HL-60 (cell line): Measurements from ENCODE around the gene ANKRD11.

Source experiments
- CTCF ChIP-seq: IDR thresholded peaks from one replicate; pipeline ENCODE4 v1.5.1; 2011; ENCODE audit warnings: low read length, control low read depth, inconsistent platforms; ENCODE audit not compliant: insufficient read depth
- POLR2AphosphoS5 ChIP-seq: IDR thresholded peaks from 2 replicates; pipeline ENCODE4 v1.6.1; 2012; ENCODE audit warnings: low read depth
- REST ChIP-seq: IDR thresholded peaks from 2 replicates; pipeline ENCODE4 v1.6.1; 2012; ENCODE audit warnings: low read depth; ENCODE audit not compliant: insufficient replicate concordance
- SPI1 ChIP-seq: IDR thresholded peaks from 2 replicates; pipeline ENCODE4 v1.6.1; 2012; ENCODE audit warnings: low read depth, mild to moderate bottlenecking, borderline replicate concordance

- no peak for TF ChIP-seq POLR2AphosphoS5
- TF ChIP-seq CTCF = no peak
- no peak for TF ChIP-seq SPI1
- no peak for TF ChIP-seq REST
These were observed 9.4 kb upstream of the ANKRD11 start for GRCh38 chr16:89499767-89500166.
